Stimulated activated CD4-positive, alpha-beta T cell treated with anti-CD3 and anti-CD28 coated beads, Interleukin-1b, Interleukin-23, amount 100 ng/mL, for 48 hours (primary cell): ENCODE results near the gene PCDH19.

Experiments used
- DNase-seq: peaks from one replicate; pipeline ENCODE4 v3.0.0-alpha.2; 2020

The PCDH19 gene

DNA sequence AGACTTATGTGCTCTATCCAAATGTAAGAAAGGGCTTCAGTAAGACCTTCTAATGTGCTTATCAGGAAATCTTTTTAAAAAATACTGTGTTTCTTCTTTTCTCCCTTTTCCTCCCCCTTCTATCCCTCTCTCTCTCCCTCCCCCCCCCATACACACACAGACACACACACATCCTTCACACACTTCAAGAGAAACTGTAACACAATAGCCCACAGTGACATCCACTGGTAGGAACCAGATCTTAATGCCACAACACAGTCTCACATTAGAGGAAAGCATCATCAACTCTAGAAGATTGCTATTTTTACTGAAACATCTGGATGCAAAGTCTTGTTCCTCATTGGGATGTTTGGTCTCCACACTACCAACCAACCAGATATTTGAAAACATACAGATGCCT lies 4.6 kb downstream of the PCDH19 start:
- DNase-seq = no peak

DNA sequence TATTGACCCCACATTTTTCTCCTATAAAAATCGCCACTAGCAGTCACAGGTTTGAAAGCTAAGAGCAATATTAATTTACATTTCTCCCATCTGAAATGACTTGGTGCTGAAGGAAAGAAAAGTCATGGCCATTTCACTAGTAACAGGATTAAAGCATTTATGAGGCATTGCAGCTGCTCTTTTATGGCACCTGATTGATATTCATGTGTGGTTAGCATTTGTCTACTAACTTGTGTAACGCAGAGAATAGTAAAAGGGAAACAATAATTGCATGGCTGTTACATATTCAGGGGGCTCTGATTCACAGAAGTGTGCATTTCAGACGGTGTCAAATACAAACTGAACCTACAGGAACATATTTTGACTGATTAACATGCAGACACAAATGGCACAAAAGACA lies 5.2 kb downstream of the PCDH19 start:
- no peak for DNase-seq

DNA sequence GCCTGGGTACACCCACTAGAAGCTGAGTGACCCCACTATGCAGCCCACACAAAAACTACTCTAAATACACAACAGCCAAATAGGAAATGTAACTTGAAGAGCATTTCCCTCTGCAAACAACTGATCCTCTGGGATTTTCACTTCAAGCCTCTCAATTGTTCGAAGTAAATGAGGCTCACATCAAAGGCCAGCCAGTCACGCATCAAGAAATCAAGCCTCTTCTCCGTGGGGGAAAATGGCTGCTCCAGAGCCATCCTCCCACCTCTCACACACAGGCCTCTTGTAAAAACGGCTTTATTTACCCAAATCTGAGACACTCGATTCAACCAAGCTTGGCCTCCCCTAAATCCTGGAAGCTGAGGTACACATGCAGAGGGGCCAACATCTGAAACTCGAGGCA lies 14.3 kb downstream of the PCDH19 start:
- DNase-seq = no peak

GRCh38 chrX:100381619-100382018 lies 28.5 kb downstream of the PCDH19 start:
- DNase-seq = no peak

DNA sequence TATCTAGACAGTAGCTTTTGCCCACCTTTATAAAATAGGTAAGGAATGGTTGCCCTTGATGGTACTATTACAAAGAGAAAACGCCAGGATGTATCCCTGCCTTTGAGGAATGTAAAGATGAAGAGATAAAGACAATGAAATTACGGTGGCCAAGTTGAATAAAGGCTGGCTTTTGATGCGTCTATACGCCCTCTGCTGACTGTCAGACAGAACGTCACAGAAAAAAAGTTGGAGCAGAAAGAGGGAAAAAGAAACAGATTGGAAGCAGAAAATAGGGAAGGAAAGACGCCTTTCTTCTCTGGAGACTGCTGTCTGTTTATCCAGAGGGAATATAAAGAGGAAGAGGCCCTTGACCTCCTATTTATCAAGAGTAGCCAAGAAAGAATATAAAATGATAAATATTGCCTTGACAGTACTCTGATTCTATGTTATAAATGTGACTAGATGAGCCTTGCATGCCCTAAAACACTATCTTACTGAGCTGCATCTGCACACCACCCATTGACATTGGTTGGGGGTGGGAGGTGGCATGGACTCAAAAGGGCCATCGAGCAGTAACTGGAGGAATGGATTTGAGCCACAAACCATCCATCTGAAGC lies 30.6 kb downstream of the PCDH19 start:
- DNase-seq = no peak

DNA sequence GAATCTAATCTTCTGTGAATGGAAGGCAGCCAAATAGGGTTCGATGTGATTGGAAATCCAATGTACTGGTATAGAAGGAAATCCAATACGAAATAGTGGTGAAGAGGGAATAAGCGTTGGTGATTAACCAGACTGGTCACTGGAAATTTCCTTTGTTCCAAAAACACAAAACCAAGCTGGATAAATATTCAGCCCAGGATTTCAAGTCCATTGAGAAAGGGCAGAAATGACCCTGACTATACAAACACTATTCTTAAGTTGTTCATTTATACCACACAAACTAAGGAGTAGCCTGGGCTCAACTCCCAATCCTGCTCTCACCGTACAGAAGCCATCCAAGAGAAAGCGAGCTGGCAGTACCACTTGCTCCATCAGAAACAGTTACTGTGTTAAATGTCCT lies 32.2 kb downstream of the PCDH19 start:
- DNase-seq = no peak

DNA sequence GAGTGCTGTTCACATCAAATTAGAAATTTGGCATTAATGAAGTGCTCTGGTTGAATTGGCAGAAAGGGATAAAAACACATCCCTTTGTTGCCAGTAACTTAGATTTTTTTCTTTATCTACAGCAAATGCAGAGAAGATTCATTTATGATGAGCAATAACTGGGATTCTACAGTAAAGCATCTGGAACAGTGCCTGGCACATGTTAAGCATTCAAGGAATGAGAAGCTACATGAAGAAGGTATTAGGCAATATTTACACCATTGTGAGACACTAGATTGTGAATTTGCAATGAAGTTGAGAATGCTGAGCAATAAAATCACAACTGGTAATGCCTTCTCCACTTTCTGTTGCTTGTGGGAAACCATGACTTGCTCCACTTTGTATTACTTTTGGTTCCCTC lies 33.5 kb downstream of the PCDH19 start:
- DNase-seq = no peak

- DNase-seq = no peak
Measured at GRCh38 chrX:100373673-100374072, 36.4 kb downstream of the PCDH19 start.

- DNase-seq = no peak
Measured at GRCh38 chrX:100368167-100368566, 41.9 kb downstream of the PCDH19 start.

- no peak for DNase-seq
Measured at GRCh38 chrX:100363896-100364295, 46.2 kb downstream of the PCDH19 start.

- no peak for DNase-seq
Measured at GRCh38 chrX:100358766-100359165, 51.3 kb downstream of the PCDH19 start.

GRCh38 chrX:100356351-100356896 lies 53.6 kb downstream of the PCDH19 start:
- DNase-seq = no peak

- DNase-seq = no peak
Measured at GRCh38 chrX:100355680-100356079, 54.4 kb downstream of the PCDH19 start.

DNA sequence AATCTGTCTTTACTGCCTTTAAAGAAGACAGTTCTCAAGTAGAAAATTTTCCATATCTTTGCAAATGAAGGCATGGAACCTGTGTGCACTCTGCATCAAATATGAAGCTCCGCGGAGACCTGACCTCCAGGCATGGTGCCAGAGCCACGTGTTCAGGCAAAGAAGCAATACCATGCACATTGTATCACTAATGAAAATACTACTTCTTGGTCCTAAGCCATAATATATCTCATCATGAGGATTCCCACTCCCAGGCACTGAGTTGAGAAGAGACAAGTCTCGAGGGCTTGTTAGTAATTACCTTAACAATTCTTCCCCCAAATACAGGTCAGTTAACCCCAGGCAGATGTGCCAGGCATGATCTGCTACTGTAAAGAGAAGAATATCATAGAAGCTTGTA lies 56.7 kb downstream of the PCDH19 start:
- DNase-seq = no peak

DNA sequence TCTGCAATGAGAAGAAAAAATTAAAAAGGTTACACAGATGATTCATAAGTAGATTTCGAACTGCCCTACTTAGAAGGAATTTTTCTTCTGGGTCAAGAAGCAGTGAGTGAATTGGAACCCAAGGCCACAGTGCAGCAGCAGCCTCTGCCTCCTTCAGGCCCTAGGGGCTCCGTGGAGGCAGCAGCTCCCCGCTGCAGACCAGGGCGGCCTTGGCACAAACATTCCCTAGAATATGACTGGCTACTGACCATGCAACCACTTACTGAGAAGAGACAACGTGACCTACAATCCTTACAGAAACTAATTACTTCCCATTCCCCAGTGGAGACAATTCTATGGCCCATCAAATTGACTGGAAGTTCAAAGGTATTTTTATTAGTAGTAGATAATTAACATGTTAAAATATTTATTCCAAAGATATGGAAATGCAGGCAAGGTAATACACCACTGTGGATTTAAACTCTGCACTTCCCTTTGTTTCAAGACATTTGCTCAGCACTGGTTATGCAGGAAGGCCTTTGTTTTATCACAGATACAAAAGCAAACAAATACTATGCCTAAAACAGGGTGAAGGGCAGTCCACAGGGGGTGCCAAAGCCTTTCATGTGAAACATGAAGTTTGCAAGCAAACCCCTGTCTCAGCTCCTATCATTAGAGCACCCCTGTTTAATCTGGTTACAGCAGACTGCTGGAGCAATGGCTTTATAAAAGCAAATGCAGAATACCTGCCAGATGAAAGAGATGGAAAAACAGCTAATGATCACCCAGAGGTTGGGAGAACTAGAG lies 59.2 kb downstream of the PCDH19 start:
- DNase-seq = no peak

- no peak for DNase-seq
Measured at GRCh38 chrX:100349391-100349790, 60.7 kb downstream of the PCDH19 start.

- DNase-seq = no peak
Measured at GRCh38 chrX:100341142-100341510, 68.9 kb downstream of the PCDH19 start.

DNA sequence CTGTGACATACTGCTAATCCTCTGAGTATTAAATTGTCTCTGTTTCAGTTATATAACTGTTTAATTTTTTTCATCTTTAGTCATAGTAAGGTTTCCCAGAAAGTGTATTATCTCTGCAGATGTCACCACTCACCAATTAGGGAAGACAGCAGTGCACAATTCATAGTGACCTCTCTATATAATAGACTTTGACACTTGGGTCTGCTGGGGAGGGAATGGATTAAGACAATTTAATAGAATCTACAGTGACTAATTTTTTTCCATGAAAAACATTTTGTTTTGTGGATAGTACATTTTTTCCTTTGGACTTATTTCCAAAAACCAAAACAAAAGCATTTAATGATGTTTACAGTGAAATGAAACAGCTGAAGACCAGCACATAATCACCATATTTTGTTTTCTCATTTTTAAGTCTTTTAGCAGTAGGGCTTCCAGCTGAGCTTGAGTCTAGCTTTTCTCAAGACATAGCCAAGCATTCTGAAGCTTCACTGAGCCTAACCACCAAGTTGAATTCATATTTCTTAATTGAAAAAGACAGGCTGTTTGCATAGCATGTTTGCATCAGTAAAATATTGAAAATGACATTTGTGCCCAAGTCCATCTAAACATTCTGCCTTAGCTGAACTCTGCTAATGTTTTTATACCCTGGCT lies 69.5 kb downstream of the PCDH19 start:
- DNase-seq = no peak

DNA sequence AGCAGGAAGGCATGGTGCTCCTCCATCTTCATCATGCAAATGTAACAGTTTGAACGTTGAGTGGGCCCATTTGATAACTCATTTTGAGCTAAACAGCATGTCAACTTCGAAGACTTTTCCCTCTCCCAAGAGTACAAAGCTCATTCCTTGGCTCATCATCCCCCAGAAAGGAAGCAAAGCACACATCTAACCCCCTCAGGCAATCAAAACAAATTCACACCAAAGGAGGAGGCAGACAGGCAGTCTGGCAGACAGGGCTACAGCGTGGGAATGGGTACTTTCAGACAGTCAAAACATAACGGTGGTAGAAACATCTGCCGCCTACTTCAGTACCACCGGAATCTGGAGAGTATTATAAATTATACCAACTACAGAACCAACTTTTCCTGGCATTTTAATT lies 81.7 kb downstream of the PCDH19 start:
- no peak for DNase-seq

- no peak for DNase-seq
Measured at GRCh38 chrX:100319716-100320115, 90.4 kb downstream of the PCDH19 start.

- no peak for DNase-seq
Measured at GRCh38 chrX:100316987-100317386, 93.1 kb downstream of the PCDH19 start.

- DNase-seq = no peak
Measured at GRCh38 chrX:100315566-100315965, 94.5 kb downstream of the PCDH19 start.

GRCh38 chrX:100299559-100299958 lies 110.5 kb downstream of the PCDH19 start:
- no peak for DNase-seq

DNA sequence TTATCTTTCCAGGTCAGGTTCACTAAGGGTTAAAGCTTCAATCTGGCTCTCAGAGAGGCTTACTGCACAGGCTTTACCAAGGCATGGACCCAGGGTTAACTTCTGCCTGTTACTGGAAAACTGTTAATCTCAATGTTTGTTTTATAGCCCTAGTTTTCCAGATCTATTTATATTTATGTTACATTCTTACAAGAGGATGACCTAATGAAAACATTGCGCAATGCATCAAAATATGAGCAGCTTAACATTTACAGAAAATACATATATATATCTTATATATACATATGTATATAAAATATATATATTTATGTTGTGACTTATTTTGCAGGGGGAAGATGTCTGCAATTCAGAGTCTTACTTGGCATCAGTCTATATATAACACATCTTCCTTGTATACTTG lies 112.3 kb downstream of the PCDH19 start:
- no peak for DNase-seq
